ENCODE results near the gene ZBTB16. TPM values are rescaled to one million over a fixed set of nuclear protein-coding genes. Genes with fewer than 3 reads are reported as not detected.

ZBTB16 gene
- polyA plus RNA-seq, 1 donor from 2014 or later: 0.45 TPM

- Histone ChIP-seq H3K4me2 (ENCODE audit: low read length) (no peak overlapping the region), H3K36me3 (ENCODE audit: insufficient read depth, low read length) (no peaks in the 10 kb centered on the region), H3K9me3 (ENCODE audit: low read length) (no peaks in the 10 kb centered on the region), H3F3A (ENCODE audit: insufficient read depth, low read length, poor library complexity, severe bottlenecking) (no peaks in the 10 kb centered on the region), H2AFZ (ENCODE audit: low read depth, low read length) (no peak overlapping the region), H3K27ac (ENCODE audit: low read length) (no peak overlapping the region), H3K79me2 (replicated peaks; ENCODE audit: insufficient read depth, low read length) (no peaks in the 10 kb centered on the region), H3K27me3 (ENCODE audit: insufficient read depth, low read depth, low read length) (no peaks in the 10 kb centered on the region), H3K4me3 (ENCODE audit: low read length) (no peak overlapping the region), H3K9ac (ENCODE audit: low read length) (no peak overlapping the region), H4K20me1 (ENCODE audit: insufficient read depth) (no peaks in the 10 kb centered on the region), H3K9me2 (ENCODE audit: insufficient read depth, low read length) (no peaks in the 10 kb centered on the region)
- TF ChIP-seq SMC3 (conservative IDR thresholded peaks at IDR 0.05; ENCODE audit: poor library complexity): no peak
- TF ChIP-seq EZH2 (IDR thresholded peaks at IDR 0.05; ENCODE audit: borderline replicate concordance, insufficient read depth, low read length, poor library complexity, severe bottlenecking): no peak
- TF ChIP-seq POLR2AphosphoS5 (IDR thresholded peaks at IDR 0.05): no peak
- TF ChIP-seq RAD21 (conservative IDR thresholded peaks at IDR 0.05): no peak
- TF ChIP-seq MXI1 (conservative IDR thresholded peaks at IDR 0.05; ENCODE audit: poor library complexity, severe bottlenecking): no peak
- TF ChIP-seq REST (IDR thresholded peaks at IDR 0.05; ENCODE audit: borderline replicate concordance): no peak
- no peak for TF ChIP-seq TAF1 (IDR thresholded peaks at IDR 0.05; ENCODE audit: low read depth)
- TF ChIP-seq EP300 (conservative IDR thresholded peaks at IDR 0.05; ENCODE audit: poor library complexity, severe bottlenecking): no peak
- no peak for TF ChIP-seq CTCF (IDR thresholded peaks at IDR 0.05; ENCODE audit: poor library complexity, severe bottlenecking)
Observed at GRCh38 chr11:114269498-114269897, 210.0 kb downstream of the ZBTB16 start.

- no peak for TF ChIP-seq EZH2 (IDR thresholded peaks at IDR 0.05; ENCODE audit: borderline replicate concordance, insufficient read depth, low read length, poor library complexity, severe bottlenecking)
- no peak for TF ChIP-seq TAF1 (IDR thresholded peaks at IDR 0.05; ENCODE audit: low read depth)
- no peak for TF ChIP-seq MXI1 (conservative IDR thresholded peaks at IDR 0.05; ENCODE audit: poor library complexity, severe bottlenecking)
- TF ChIP-seq CTCF (IDR thresholded peaks at IDR 0.05; ENCODE audit: poor library complexity, severe bottlenecking): no peak
- TF ChIP-seq POLR2AphosphoS5 (IDR thresholded peaks at IDR 0.05): no peak
- no peak for TF ChIP-seq EP300 (conservative IDR thresholded peaks at IDR 0.05; ENCODE audit: poor library complexity, severe bottlenecking)
- no peak for TF ChIP-seq SMC3 (conservative IDR thresholded peaks at IDR 0.05; ENCODE audit: poor library complexity)
- no peak for TF ChIP-seq RAD21 (conservative IDR thresholded peaks at IDR 0.05)
- TF ChIP-seq REST (IDR thresholded peaks at IDR 0.05; ENCODE audit: borderline replicate concordance): no peak
- H3K9me2 ChIP-seq (ENCODE audit: insufficient read depth, low read length): no peaks in the 10 kb centered on the region
Observed at GRCh38 chr11:114270531-114271270, 211.2 kb downstream of the ZBTB16 start.

More at GRCh38 chr11:114270531-114271270, 211.2 kb downstream of the ZBTB16 start:
- Histone ChIP-seq H4K20me1 (ENCODE audit: insufficient read depth) (no peaks in the 10 kb centered on the region), H2AFZ (ENCODE audit: low read depth, low read length) (no peak overlapping the region), H3K36me3 (ENCODE audit: insufficient read depth, low read length) (no peaks in the 10 kb centered on the region), H3K4me3 (ENCODE audit: low read length) (no peak overlapping the region), H3K79me2 (replicated peaks; ENCODE audit: insufficient read depth, low read length) (no peaks in the 10 kb centered on the region), H3K9ac (ENCODE audit: low read length) (no peak overlapping the region), H3K9me3 (ENCODE audit: low read length) (no peaks in the 10 kb centered on the region), H3F3A (ENCODE audit: insufficient read depth, low read length, poor library complexity, severe bottlenecking) (no peaks in the 10 kb centered on the region), H3K4me2 (ENCODE audit: low read length) (no peak overlapping the region), H3K27me3 (ENCODE audit: insufficient read depth, low read depth, low read length) (no peaks in the 10 kb centered on the region), H3K27ac (ENCODE audit: low read length) (no peak overlapping the region)
